GM21515 (cell line): Measurements from ENCODE around the gene TMEM61.
"Not testable (repeated sequence)": the region's sequence is repeated elsewhere in the genome, so short reads cannot be mapped to it uniquely, and the experiment has no call there.

ENCODE experiments used
- ATAC-seq: cut with Tn5 transposase; IDR thresholded peaks from one replicate; pipeline ENCODE4 v1.9.1; 2021; ENCODE audit not compliant: unreplicated experiment

TMEM61 gene

DNA sequence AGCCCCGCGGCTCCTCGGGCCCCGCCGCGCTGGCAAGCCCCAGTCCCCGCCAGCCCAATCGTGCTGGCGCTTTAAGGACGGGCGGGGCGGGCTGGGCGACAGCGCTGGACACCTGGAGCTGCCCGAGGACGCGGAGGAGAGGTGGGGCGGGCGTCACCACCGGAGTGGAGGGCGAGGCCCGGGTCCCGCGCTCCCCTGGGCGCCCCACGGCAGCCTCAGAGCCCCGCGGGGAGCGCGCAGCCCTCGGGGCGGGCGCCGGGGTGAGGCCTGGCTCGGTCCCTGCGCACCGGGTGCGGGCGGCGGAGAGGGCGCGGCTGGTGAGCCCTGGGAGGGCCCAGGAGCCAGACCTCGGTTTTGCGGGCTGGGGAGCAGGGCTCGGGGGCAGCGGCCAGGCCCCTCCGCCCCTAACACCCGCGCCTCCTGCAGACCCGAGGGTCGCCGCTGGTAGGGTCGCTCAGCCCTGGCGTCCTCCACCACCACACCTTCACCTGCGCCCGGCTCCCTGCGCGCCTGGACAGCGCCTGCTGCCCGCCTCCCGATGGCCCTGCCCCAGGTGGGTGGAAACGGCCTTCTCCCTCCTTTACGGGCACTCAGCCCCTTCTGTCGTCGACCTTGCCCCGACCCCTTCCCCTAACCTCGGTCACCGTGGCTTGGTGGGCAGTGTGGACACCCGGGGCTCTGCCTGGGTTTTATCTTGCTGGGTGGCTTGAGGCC, at the start of gene TMEM61:
Gene TMEM61, plus strand, starts transcription at position 101 of the 714 bp plus-strand sequence. Its CDS starts 438 bp downstream, at position 539.
- ATAC-seq, result no peak

DNA sequence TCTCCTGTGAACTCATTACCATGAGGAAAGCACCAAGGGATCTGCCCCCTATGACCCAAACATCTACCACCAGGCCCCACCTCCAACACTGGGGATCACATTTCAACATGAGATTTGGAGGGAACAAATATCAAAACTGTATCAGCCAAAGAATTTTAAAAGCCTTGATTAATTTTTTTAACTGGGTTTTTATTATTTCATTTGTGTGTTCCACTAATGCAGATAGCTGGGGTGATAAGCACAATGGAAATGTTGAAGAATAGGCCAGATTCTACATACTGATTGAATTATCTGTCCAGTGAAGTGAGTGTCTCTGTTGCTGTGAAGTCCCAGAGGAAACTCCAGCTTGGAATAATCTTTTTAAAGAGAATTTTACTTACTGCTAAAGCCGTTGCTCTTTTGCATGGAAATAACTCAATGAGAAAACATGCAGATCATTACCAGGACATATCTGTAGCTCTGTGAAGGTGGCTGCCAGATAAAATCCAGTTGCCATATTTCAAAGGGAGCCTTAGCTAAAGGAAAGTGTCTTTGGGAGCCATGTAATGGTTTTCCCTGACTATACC, 49.1 kb upstream of the TMEM61 start:
- ATAC-seq, result no peak

DNA sequence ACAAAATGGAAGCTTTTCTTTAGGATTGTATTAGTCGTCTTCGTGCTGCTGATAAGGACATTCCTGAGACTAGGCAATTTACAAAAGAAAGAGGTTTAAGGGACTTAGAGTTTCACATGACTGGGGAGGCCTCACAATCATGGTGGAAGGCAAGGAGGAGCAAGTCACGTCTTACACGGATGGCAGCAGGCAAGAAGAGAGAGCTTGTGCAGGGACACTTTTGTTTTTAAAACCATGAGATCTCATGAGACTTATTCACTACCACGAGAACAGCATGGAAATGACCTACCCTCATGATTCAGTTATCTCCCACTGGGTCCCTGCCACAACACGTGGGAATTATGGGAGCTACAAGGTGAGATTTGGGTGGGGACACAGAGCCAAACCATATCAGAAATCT, 46.3 kb upstream of the TMEM61 start:
- not testable (repeated sequence) for ATAC-seq

DNA sequence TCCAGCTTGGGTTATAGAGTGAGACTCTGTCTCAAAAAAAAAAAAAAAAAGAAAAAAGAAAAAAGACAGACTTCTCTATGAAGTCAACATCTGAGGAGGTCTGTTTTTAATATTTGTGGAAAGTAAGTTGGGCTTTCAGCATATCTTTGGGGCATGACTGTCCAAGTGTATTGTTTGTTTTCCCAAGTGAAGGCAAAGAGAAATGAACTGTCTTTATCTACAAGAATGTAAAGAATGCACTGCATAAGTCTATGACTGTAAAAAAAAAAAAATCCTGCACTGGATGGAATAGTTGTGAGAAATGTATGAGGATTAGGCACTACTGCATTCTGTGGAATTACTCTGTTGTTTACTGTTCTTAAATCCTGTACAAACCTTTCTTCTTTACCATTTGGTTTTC, 45.6 kb upstream of the TMEM61 start:
- no peak for ATAC-seq

DNA sequence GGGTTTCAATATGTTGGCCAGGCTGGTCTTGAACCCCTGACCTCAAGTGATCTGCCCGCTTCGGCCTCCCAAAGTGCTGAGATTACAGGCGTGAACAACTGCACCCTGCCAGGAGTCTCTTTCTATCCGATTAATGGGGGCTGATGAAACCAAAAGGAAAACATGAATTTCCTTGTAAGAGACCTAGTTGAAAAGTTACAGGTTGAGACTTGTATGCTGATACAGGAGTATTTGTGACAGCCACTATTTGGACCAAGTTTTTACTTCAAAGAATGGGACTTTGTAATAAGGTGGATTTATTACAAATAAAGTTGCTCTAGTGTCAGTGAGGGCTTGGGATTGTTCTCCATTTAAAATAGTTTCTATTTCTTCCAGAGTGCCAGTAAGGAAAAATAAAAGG, 43.6 kb upstream of the TMEM61 start:
- no peak for ATAC-seq

DNA sequence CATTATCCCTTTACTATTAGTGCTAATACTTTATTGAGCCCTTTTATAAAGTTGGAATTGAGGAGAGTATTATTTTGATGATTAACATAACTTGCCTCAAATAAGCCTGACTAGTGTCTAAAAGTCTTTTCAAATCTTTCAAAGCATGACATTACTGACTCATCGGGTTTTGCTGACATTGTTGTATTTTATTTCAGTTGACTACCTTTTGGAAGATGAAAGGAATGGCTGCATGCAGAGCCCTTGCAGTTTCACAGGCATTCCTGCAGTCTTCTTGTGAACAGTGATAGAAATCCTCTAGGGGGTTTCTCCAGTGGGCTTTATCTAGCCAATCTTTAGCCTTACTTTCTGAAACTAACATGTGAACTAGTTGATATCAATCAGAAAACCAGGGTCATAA, 43.0 kb upstream of the TMEM61 start:
- no peak for ATAC-seq

DNA sequence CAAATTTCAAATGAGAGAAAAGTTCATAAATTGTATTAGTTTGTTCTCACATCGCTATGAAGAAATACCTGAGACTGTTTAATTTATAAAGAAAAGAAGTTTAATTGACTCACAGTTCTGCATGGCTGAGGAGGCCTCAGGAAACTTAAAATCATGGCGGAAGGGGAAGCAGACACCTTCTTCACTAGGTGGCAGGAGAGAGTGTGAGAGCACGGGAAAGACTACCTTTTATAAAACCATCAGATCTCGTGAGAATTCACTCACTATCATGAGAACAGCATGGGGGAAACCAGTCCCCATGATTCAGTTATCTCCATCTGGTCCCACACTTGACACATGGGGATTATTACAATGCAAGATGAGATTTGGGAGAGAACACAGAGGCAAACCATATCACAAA, 41.5 kb upstream of the TMEM61 start:
- ATAC-seq, result not testable (repeated sequence)

DNA sequence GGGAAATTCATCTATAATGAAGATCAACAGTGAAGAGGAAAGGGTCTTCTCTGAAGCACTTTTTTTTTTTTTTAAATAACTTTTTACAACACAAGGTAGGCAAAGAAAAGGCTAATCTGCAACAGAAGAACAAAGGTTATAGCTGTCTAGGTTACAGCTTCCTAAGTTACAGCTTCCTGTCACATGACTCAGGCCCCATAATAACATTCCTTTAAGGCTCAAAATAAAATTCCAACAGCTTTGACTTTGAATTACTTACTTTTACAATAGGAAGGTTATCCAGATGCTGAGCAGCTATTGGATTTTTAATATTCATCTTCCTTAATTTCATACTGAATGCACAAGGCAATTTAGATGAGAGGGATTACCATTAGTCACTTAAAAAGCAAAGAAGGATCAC, 40.4 kb upstream of the TMEM61 start:
- no peak for ATAC-seq

DNA sequence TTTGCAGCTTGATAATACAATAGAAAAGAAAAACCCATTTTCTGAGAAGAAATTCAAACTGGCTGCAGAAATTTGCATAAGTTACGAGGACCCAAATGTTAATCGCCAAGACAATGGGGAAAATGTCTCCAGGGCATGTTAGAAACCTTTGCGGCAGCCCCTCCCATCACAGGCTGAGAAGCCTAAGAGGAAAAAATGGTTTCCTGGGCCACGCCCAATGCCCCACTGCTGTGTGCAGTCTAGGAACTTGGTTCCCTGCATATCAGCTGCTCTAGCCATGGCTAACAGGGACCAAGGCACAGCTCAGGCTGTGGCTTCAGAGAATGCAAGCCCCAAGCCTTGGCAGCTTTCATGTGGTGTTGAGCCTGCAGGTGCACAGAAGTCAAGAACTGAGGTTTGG, 37.5 kb upstream of the TMEM61 start:
- ATAC-seq, result no peak

DNA sequence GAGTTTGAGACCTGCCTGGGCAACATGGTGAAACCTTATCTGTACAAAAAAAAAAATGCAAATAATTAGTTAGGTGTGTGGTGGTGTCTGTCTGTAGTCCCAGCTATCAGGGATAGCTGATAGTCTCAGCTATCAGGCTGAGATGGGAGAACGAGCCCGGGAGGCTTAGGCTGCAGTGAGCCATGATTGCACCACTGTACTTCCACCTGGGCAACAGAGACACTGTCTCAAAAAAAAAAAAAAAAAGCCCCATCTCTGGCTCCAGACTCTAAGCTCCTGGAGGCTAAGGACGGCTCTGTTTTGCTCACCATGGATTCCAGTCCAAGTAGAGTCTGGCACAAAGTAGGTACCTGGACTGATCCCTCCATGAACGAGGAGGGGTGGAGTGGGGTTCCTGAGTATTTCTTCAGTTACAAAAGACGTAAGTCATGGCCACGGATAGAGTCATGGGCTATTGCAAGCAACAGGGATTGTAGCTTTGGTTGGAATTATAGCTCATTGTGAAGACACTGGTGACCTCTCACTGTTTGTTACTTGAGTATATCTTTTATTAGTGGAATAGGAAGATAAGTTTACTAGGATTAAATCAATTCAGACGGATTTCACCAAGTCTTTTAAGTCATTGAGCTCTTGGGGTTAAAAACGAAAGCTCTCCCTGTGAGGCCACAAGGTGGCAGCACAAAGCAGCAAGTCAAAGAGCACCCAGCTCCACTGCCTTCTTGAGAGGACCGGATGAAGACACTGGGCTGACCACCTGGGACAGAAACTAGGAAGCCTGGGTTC, 35.6 kb upstream of the TMEM61 start:
- ATAC-seq, result peak; percentile 82

DNA sequence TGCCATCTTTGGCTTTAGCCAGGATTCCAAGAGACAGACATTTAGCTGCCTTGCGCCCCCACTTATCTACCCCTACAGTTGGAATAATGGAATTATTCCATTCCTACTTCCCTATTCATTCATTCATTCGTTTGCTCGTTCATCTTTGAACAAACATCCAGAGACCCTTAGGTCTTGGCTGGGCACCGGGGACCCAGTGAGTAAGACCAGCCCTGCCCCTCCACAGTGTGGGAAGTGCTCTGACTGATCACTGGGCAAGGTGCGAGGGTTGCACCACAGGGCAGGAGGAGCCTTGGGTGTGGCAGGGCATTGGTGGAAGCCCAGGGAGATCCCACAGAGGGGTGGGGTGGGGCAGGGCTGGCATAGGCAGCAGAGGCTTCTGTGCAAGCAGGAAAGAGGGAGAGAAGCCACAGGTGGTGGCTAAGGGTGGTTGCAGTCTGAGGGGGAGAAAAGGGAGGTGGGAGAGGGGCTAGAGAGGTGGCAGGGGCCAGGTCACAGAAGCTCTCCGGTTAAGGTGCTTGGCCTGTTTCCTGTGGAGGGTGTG, 35.0 kb upstream of the TMEM61 start:
- no peak for ATAC-seq

DNA sequence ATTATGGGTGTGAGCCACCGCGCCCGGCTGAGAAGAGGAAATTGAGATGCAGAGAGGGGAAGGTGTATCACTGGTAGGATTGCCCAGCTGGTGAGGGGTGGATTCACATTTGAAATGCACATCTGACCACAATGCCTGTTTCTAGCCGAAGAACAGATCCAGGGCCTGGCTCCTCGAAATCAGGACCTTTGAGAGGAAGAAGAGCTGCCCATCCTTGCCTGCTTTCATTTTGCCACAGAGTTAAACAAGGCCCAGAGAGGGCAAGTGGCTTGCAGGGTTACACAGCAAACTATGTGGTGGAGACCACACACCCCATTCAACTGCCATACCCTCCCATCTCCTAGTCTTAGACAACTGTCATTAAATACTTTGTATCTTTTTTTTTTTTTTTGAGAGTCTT, 32.9 kb upstream of the TMEM61 start:
- ATAC-seq, result no peak

DNA sequence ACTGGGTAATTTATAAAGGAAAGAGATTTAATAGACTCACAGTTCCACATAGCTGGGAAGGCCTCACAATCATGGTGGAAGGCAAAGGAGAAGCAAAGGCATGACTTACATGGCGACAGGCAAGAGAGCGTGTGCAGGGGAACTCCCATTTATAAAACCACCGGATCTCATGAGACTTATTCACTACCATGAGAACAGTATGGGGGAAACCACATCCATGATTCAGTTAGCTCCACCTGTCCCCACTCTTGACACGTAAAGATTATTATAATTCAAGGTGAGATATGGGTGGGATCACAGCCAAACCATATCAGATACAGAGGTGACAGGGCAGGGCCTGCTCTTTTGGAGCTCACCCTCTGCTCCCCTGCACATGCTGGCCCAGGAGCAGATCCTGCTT, 31.4 kb upstream of the TMEM61 start:
- ATAC-seq, result no peak

DNA sequence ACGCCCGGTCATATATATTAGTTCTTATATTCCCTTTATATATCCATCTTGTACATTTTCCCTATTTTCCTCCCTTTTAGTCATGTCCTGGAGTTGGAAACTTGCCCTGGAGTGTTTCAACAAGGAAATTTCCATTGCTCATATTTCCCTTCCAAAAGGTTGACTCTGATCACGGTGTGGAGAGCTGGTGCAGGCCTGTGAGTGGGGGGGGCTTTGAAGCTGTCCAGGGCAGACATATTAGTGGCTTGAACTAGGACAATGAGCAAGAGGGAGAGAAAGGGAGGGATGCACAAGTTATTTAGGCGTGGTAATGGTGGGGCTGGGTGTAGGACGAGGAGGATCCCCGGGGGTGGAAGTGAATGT, 30.4 kb upstream of the TMEM61 start:
- no peak for ATAC-seq

DNA sequence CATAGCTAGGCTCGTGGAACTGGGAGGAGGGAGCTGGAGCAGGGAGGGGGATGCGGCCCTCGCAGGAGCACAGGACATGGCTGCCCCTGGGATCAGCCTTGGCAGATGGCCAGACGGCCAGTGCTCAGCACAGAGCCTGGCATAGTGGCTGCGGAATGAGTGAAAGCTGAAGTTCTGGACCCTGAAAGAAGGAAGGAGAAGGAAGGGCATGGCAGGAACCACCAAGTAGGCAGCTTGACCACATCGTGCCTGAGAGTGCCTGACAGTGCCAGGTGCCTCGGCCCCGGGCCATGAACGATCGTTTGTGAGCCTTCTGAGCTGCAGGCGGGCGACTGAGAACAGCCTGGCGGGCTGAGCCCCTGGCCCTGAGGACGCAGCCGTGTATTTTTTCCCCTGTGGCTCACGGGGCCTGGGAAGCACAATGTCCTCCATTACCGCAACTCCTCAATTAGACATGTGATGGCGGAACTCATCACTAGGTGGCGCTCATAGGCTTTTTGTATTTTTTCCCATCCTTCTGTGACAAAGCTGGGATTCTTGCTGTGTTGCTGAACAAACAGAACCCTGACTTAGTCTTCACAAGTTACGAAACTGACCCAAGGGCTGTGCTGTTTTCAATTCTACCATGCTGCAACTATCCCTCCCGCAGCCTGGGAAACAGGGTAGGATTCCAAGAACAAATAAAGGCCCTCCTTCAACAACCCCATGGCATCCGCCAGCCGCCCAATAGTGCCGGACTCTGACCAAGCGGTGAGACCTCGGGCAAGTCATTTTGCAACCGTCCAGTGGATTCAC, 29.9 kb upstream of the TMEM61 start:
- no peak for ATAC-seq

DNA sequence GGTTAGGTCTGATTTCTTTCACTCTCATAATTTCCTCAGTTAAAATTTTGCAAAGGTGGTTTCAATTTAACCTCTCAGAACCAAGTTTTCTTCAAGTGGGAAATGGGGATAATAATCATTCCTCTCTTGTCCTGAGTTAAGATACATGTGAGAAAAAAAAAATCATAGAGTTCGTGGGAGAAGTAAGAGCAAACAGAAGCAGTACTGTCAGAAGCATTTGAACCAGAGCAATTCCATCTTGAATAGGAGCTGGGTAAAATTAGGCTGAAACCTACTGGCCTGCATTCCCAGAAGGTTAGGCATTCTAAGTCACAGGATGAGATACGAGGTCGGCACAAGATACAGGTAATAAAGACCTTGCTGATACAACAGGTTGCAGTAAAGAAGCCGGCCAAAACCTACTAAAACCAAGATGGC, 28.6 kb upstream of the TMEM61 start:
- ATAC-seq, result no peak

DNA sequence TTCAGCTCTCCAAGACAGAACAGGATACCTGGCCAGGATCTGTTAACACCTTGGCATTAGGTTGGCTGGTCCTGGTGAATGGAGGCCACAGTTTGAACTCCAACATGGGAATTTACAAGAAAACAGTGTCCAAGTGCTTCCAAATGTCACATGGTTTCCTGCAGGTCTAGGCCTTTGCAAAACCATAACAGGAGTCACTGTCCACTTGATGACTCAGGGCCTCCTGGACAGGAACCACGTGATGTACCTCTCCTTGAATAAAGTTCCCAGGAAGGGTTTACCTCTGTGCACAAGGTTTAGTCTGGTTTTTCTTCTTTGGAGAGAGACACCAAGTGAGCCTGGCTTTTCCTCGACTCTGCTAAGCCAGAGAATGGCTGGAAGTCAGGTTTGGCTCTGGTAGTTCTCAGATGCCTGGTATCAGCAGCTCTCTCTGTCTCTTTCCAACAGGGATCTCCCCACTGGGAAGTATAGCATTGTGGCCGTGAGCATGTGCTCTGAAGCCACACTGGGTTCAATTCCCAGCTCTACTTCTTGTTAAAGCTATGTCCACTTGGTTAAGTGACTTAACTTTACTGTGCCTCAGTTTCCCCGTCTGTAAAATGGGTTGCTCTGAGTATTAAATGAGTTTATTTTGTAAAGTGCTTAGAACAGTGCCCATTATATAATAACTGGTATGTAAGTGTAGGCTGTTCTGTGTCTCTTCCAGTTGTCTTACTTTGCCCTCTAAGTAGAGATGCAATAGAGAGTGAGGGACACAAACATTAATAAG, 27.3 kb upstream of the TMEM61 start:
- ATAC-seq, result no peak

DNA sequence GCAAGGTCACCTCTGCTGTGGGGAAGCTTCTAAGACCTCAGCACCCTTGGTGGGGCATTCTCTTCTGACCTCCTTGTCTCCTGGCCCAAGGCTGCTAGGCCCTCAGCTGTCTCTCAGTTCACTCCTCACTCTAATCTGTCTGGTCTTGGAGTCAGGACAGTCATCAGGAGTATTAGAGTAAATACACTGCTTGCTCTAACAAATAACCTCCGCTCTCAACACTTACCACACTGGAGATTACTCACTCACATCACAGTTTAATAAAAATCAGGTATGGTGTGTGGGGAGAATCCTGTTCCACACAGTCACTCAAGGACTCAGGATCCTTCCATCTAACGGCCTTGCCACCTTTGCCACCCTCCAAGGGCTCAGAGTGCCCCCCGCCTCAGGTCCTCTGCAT, 26.6 kb upstream of the TMEM61 start:
- no peak for ATAC-seq

DNA sequence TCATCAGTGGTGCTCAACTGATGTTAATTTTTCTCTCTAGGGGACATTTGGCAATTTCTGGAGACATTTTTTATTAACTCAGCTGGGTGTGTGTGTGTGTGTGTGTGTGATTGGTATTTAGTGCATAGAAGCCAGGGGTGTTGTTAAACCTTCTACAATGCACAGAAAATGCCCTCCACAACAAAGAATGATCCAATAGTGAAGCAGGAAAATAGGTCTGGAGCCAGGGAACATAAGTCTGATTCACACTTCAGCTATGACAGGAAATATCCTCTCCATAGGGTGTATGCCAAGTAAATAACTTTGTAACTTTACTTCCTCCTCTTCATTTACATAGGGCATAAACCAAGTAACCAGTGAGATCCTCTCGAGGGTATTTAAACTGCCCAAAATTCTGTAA, 25.1 kb upstream of the TMEM61 start:
- no peak for ATAC-seq

DNA sequence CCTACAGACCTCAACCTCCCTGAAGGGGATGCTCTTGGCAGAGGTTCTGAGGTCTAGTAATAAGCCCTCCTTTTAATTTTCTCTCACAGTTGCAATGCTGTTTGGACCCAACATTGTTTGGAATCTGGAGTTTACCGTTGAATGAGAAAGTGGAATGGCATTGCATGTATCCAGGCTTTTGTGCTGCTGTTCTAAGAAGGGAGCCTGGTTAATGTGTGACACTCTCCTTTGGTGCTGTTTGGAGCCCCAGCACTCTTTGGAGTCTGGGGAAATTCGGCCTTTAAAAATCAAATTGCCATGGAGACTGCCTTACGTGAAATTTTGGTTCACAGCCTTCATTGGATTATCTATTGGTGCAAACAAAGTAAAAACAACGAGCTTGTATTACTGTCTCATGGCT, 23.7 kb upstream of the TMEM61 start:
- ATAC-seq, result no peak
